ENCODE data around the gene TMEM26. TPM values are rescaled to one million over a fixed set of nuclear protein-coding genes. Genes with fewer than 3 reads are reported as not detected.

TMEM26 gene
- total RNA-seq, 1 donor from 2014 or later = under 0.01 TPM

- FAIRE-seq (no peak), DNase-seq (ENCODE audit: low spot score in 2 of 2) (no peak)
These were observed 10.1 kb upstream of the TMEM26 start for GRCh38 chr10:61463035-61463909.

DNA sequence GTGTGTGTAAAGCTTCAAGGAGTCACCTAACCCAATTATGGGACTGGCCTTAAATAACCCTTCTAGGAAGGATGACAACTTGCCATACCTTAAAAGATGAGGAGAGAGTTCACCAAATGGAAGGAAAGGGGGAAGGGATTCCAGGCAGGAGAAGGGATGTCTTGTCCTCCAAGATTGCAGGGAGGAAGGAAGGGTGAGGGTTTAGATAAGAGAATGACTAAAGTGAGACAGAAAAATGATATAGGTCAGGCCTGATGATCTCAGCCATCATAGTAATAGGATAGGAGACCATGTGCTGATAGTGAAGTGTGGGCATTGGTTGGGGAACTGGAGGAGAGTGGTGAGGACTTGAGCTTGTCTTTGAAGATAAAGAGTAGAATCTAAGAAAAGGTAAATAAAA is 7.7 kb upstream of the TMEM26 start:
- FAIRE-seq (no peak), DNase-seq (ENCODE audit: low spot score in 2 of 2) (no peak)

GRCh38 chr10:61458031-61458430 is 4.8 kb upstream of the TMEM26 start:
- FAIRE-seq (no peak), DNase-seq (ENCODE audit: low spot score in 2 of 2) (no peak)

GRCh38 chr10:61456095-61456789 is 3.1 kb upstream of the TMEM26 start:
- DNase-seq (ENCODE audit: low spot score in 2 of 2) (no peak), FAIRE-seq (no peak)

DNA sequence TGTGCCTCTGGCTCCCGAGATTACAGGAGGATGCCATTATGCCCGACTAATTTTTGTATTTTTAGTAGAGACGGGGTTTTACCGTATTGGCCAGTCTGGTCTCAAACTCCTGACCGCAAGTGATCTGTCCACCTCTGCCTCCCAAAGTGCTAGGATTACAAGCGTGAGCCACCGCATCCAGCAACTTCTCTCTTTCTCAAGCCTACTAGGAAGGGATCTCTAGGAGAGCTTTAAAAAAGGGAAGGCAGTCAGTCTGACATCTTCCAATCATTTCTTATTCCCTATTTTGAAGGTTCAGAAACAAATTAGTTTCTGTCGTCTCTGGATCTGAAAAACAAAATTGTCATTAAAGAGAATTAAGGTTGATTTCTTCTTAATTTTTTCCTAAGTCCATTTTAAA is 2.5 kb upstream of the TMEM26 start:
- no peak for DNase-seq (ENCODE audit: low spot score in 2 of 2)
- no peak for FAIRE-seq

GRCh38 chr10:61454541-61454940 is 1.4 kb upstream of the TMEM26 start:
- FAIRE-seq (no peak), DNase-seq (ENCODE audit: low spot score in 2 of 2) (no peak)

GRCh38 chr10:61452151-61452651 is 980 bp downstream of the TMEM26 start:
- DNase-seq (ENCODE audit: low spot score in 2 of 2) (peak in 1 of 2 donors; percentile 8), FAIRE-seq (no peak)

- DNase-seq (ENCODE audit: low spot score in 2 of 2) (no peak), FAIRE-seq (no peak)
These were observed 1.8 kb downstream of the TMEM26 start for GRCh38 chr10:61451357-61451756.

- DNase-seq (ENCODE audit: low spot score in 2 of 2) (no peak), FAIRE-seq (no peak)
These were observed 4.2 kb downstream of the TMEM26 start for GRCh38 chr10:61448841-61449600.

- no peak for FAIRE-seq
These were observed 5.1 kb downstream of the TMEM26 start for GRCh38 chr10:61448091-61448490.

DNA sequence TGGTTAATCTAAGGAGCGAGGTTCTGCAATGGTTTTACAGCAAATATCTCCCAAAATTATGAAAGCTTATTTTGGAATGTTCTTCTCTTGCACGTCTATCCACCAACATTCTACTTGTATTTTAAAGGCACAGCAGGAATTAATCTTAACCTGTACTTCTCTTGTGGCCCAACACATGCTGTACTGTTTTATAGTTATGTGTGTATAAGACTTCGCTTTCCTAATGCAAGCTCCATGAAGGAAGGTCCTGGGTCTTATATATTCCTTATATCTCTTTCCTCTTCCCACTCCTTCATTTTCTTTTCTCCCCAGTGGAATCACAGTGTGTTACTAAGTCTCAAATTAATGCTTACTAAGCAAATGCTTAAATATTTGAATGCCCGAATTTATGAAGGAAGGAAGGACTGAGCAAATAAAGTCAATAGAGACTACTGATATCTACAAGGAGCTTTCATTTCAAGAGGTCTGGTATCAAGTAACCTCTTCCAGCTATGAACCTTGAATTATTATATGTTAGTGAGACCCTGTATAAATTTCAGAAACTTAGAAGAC is 14.0 kb downstream of the TMEM26 start:
- DNase-seq (ENCODE audit: low spot score in 2 of 2) (no peak), FAIRE-seq (no peak)

More at GRCh38 chr10:61448091-61448490, 5.1 kb downstream of the TMEM26 start:
- no peak for DNase-seq (ENCODE audit: low spot score in 2 of 2)

DNA sequence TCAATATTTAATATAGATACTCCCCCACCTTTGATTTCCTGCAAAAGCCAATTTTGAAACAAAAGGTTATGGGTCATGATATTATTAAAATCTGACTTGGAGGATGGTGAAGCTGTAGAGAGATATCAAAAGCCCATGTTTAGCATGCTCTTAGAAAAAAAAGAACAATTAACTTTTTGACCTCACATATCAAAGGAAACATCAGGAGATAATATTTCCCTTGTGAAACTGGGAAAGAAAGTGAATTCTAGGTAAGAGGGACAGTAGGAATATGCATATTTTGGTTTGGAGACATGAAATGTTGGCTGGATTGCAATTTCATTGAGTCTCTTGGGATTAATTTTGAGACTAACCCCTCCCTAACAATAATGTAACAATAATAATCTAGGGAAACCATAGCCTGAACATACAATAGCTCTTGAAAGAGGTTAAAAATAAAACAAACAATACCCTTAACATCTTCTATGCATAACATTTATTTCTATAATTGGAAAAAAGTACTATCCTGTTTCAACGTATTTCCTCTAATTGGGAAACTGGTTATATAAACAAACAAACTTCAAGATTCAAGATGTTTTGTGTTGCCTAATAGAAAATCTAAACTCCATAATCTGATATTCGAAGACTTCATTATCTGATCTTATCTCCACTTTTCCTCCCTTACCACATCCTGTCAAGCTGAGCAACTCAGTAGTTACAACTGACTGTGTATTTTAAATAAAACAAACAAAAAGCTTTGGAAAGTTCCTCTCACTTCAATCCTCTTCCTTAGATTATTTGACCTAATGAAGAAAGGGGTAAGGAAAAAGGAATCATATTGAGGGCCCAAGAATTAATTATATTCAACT is 14.8 kb downstream of the TMEM26 start:
- DNase-seq (ENCODE audit: low spot score in 2 of 2) = no peak
- no peak for FAIRE-seq

DNA sequence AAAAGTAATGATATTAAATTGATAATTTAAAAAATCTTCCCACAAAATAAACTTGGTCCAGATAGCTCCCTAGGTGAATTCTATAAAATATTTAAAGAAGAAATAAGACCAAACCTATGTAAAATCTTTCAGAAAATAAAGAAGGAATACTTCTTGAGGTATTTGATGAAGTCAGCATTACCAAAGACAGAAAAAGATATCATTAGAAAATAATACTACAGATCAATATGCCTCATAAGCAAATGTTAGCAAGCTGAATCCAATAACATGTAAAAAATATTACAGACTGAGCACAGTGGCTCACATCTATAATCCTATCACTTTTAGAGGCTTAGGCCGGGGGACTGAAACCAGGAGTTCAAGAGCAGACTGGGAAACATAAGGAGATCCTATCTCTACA is 30.0 kb downstream of the TMEM26 start:
- DNase-seq (ENCODE audit: low spot score in 2 of 2) (no peak), FAIRE-seq (peak; percentile 39)

DNA sequence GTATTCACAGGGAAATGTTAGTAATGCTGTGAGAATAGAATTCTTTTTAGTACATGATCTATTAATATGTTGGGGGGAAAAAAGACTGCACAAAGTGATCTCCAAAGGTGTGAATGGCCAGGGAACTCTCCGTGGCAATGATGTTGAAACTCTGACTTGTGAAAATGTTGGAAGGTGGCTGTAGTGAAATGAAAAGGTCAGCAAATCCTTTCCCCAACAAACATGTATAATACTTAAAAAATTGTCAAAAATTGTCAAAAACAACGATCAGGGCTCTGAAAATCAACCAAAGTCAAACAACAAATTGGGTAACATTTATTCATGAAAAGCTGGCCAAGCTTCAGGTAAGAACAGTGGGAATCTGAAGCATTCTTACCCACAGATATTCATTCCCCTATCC is 35.5 kb downstream of the TMEM26 start:
- DNase-seq (ENCODE audit: low spot score in 2 of 2) = no peak
- FAIRE-seq = no peak

GRCh38 chr10:61415824-61416223 is 37.4 kb downstream of the TMEM26 start:
- FAIRE-seq (no peak), DNase-seq (ENCODE audit: low spot score in 2 of 2) (no peak)

DNA sequence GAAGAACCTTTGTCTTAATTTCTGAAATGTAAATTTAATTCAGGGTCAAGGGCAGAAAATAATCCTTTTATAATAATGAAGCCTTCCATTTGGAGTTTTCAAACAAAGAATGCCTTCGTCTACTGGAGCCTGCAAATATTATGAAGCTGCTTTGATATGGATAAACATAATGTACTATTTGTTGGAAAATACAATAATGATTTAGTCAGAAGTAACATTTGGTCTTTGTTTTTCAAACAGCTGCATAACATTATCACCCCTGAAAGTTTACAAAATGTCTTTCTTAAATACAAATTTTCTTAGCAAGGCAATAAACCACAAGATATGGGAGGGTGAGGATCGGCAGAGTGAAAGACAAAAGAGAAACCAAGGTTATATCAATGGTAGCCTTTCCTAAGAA is 41.5 kb downstream of the TMEM26 start:
- FAIRE-seq (peak; percentile 10), DNase-seq (ENCODE audit: low spot score in 2 of 2) (no peak)

DNA sequence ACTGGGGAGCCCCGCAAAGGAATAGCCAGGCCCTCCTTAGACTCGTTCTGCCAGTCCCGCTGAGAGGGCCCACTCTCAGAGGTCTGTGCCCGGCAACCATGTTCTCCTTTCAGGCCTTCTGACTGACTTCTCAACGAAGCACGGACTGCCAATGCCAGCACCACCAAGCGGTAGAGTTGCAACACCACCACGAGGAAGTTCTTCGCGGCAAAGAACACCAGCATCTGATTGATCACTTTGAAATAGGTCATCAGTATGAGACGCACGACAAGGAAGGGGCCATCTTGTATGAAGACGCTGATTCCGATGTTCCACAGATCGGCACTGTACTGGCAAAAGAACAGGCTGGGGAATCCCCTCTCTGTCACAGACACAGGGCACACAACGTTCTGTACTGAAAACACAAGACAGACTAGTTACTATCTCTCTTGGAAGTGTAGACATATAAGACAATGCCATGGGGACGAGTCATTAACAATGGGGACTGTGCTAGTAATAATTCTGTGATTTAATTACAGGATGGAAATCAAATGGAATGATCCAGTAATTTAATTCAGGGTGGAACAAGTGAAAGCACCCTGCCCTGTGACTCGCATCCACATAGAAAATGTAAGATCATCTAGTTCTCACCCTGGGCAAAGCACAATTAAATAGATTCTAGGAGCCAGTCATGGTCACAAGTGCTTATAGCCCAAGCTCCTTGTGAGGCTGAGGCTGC is 42.7 kb downstream of the TMEM26 start:
- no peak for FAIRE-seq

DNA sequence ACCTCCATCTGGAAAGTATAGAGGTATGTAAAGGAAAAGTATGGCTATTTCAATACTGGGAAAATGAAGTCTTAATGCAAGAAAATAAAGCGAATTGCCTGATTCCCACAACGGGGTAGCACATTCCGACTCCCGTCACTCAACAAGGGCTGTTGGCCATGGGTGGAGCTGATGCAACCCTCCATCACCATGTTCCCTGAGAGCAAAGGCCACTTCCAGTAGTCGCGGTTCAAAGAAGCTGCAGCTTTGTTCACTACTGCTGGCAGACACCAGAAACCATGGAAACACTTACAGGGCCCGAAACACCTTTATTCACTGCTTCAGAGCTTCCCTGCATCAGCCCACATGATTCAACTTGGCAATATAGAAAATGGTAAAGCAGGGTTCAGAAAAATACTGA is 44.0 kb downstream of the TMEM26 start:
- FAIRE-seq = no peak
- no peak for DNase-seq (ENCODE audit: low spot score in 2 of 2)

More for the DNA sequence above, 42.7 kb downstream of the TMEM26 start:
- no peak for DNase-seq (ENCODE audit: low spot score in 2 of 2)

- FAIRE-seq = no peak
- DNase-seq (ENCODE audit: low spot score in 2 of 2) = no peak
These were observed 45.1 kb downstream of the TMEM26 start for GRCh38 chr10:61408105-61408504.
